Measurements from ENCODE around the gene CNTNAP5.

DNA sequence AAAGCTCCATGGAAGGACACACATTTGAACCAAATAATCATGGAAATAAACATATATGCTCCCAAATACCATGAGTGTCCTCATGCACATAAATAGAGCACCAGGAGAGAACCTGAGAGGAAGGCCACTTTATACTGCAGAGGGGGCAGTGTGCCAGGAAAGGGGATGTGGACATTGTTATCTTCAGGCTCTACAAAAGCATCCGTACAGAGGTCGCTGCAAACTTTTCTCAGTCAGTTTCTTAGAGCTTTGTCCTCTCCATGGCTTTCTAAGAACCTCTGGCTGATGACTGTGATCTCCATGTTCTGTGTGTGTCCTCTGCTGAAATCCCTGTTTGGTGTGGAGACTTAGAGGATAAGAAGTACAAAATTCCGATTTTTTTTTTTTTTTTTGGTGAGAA, 515.7 kb downstream of the CNTNAP5 start:
- TF ChIP-seq, protein P1, sequence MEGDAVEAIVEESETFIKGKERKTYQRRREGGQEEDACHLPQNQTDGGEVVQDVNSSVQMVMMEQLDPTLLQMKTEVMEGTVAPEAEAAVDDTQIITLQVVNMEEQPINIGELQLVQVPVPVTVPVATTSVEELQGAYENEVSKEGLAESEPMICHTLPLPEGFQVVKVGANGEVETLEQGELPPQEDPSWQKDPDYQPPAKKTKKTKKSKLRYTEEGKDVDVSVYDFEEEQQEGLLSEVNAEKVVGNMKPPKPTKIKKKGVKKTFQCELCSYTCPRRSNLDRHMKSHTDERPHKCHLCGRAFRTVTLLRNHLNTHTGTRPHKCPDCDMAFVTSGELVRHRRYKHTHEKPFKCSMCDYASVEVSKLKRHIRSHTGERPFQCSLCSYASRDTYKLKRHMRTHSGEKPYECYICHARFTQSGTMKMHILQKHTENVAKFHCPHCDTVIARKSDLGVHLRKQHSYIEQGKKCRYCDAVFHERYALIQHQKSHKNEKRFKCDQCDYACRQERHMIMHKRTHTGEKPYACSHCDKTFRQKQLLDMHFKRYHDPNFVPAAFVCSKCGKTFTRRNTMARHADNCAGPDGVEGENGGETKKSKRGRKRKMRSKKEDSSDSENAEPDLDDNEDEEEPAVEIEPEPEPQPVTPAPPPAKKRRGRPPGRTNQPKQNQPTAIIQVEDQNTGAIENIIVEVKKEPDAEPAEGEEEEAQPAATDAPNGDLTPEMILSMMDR (IDR thresholded peaks at IDR 0.05) = no peak
- no peak for TF ChIP-seq POLR2A (IDR thresholded peaks at IDR 0.05)
